ENCODE results near the gene CRACR2B. TPM values are rescaled to one million over a fixed set of nuclear protein-coding genes. Genes with fewer than 3 reads are reported as not detected.

Gene CRACR2B
- total and polyA plus RNA-seq, 2 of the 13 experiments (the other 11 are each of a cell fraction or from before 2014, with no cell fraction given), result 14.9 to 21.0 TPM

DNA sequence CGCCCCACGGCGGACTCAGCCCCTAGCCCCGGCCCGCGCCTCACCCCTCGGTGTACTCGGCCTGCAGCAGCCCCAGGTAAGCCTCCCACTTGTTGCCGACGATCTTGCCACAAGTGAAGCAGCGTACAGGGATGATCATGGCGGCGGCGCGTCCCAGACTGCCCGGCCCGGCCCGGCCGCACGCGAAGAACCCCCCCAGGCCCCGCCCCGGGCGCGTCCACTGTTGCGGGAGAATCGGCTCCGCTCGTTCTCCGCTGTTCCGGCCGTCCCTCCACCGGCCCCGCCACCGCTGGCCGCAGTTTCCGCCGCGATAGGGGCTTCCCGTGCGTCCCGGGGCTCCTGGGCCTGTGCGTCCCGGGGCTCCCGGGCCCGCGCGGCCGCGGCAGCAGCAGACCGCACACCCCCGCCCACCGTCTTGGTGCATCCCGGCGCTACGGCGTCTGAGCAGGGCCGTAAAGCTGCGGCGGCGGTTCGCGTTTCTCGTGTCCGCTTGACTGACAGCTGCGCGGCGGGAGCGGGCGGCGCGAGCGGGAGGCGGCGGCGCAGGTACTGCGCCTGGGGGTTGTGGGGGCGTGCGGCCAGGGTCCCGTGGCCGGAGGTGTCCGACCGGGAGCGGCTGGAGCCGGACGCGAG lies 14.8 kb downstream of the CRACR2B start, which contains the start of the genes POLR2L and TSPAN4 (continued):
- TF ChIP-seq, protein P1, sequence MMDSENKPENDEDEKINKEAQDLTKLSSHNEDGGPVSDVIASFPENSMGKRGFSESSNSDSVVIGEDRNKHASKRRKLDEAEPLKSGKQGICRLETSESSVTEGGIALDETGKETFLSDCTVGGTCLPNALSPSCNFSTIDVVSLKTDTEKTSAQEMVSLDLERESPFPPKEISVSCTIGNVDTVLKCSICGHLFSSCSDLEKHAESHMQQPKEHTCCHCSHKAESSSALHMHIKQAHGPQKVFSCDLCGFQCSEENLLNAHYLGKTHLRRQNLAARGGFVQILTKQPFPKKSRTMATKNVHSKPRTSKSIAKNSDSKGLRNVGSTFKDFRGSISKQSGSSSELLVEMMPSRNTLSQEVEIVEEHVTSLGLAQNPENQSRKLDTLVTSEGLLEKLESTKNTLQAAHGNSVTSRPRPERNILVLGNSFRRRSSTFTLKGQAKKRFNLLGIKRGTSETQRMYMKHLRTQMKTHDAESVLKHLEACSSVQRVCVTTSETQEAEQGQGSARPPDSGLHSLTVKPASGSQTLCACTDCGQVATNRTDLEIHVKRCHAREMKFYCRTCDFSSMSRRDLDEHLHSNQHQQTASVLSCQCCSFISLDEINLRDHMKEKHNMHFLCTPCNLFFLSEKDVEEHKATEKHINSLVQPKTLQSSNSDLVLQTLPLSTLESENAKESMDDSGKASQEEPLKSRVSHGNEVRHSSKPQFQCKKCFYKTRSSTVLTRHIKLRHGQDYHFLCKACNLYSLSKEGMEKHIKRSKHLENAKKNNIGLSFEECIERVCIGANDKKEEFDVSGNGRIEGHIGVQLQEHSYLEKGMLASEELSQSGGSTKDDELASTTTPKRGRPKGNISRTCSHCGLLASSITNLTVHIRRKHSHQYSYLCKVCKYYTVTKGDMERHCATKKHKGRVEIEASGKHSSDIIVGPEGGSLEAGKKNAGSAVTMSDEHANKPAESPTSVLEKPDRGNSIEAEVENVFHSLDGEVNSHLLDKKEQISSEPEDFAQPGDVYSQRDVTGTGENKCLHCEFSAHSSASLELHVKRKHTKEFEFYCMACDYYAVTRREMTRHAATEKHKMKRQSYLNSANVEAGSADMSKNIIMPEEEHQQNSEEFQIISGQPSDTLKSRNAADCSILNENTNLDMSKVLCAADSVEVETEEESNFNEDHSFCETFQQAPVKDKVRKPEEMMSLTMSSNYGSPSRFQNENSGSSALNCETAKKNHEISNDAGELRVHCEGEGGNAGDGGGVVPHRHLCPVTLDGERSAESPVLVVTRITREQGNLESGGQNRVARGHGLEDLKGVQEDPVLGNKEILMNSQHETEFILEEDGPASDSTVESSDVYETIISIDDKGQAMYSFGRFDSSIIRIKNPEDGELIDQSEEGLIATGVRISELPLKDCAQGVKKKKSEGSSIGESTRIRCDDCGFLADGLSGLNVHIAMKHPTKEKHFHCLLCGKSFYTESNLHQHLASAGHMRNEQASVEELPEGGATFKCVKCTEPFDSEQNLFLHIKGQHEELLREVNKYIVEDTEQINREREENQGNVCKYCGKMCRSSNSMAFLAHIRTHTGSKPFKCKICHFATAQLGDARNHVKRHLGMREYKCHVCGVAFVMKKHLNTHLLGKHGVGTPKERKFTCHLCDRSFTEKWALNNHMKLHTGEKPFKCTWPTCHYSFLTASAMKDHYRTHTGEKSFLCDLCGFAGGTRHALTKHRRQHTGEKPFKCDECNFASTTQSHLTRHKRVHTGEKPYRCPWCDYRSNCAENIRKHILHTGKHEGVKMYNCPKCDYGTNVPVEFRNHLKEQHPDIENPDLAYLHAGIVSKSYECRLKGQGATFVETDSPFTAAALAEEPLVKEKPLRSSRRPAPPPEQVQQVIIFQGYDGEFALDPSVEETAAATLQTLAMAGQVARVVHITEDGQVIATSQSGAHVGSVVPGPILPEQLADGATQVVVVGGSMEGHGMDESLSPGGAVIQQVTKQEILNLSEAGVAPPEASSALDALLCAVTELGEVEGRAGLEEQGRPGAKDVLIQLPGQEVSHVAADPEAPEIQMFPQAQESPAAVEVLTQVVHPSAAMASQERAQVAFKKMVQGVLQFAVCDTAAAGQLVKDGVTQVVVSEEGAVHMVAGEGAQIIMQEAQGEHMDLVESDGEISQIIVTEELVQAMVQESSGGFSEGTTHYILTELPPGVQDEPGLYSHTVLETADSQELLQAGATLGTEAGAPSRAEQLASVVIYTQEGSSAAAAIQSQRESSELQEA (CRISPR knock-in tag; IDR thresholded peaks at IDR 0.05; ENCODE audit: not compliant biosample characterization), result no peak
- TF ChIP-seq SOX13 (IDR thresholded peaks at IDR 0.05) (no peak), SOX13 (CRISPR knock-in tag; conservative IDR thresholded peaks at IDR 0.05 in 1 of 2, IDR thresholded peaks at IDR 0.05 in 1 of 2) (peak in 1 of 2 experiments; percentile 77; a peak in 1 of 4 replicates), TCF7 (IDR thresholded peaks at IDR 0.05; ENCODE audit: low read depth) (no peak), GATA4 (IDR thresholded peaks at IDR 0.05; ENCODE audit: borderline replicate concordance, low read depth) (peak; percentile 73; the same call in 1 of the 2 replicates), ZSCAN29 (CRISPR knock-in tag; conservative IDR thresholded peaks at IDR 0.05) (no peak), ZBTB1 (CRISPR knock-in tag; IDR thresholded peaks at IDR 0.05; ENCODE audit: borderline replicate concordance) (no peak), ASH2L (IDR thresholded peaks at IDR 0.05; ENCODE audit: insufficient read length, low read depth, low read length) (peak; percentile 91), ZNF713 (CRISPR knock-in tag; IDR thresholded peaks at IDR 0.05) (no peak)
- TF ChIP-seq, protein P2, sequence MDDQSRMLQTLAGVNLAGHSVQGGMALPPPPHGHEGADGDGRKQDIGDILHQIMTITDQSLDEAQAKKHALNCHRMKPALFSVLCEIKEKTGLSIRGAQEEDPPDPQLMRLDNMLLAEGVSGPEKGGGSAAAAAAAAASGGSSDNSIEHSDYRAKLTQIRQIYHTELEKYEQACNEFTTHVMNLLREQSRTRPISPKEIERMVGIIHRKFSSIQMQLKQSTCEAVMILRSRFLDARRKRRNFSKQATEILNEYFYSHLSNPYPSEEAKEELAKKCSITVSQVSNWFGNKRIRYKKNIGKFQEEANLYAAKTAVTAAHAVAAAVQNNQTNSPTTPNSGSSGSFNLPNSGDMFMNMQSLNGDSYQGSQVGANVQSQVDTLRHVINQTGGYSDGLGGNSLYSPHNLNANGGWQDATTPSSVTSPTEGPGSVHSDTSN (CRISPR knock-in tag; IDR thresholded peaks at IDR 0.05; ENCODE audit: borderline replicate concordance), result 0 out of 2 replicates have a peak, but pooled peaks have one; percentile 40
- TF ChIP-seq, protein P3, sequence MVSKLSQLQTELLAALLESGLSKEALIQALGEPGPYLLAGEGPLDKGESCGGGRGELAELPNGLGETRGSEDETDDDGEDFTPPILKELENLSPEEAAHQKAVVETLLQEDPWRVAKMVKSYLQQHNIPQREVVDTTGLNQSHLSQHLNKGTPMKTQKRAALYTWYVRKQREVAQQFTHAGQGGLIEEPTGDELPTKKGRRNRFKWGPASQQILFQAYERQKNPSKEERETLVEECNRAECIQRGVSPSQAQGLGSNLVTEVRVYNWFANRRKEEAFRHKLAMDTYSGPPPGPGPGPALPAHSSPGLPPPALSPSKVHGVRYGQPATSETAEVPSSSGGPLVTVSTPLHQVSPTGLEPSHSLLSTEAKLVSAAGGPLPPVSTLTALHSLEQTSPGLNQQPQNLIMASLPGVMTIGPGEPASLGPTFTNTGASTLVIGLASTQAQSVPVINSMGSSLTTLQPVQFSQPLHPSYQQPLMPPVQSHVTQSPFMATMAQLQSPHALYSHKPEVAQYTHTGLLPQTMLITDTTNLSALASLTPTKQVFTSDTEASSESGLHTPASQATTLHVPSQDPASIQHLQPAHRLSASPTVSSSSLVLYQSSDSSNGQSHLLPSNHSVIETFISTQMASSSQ (IDR thresholded peaks at IDR 0.05; ENCODE audit: low read depth), result no peak
- TF ChIP-seq, protein P3 (CRISPR knock-in tag; IDR thresholded peaks at IDR 0.05; ENCODE audit: borderline replicate concordance), result peak; percentile 66; the same call in 1 of the 2 replicates
- TF ChIP-seq, protein P4, sequence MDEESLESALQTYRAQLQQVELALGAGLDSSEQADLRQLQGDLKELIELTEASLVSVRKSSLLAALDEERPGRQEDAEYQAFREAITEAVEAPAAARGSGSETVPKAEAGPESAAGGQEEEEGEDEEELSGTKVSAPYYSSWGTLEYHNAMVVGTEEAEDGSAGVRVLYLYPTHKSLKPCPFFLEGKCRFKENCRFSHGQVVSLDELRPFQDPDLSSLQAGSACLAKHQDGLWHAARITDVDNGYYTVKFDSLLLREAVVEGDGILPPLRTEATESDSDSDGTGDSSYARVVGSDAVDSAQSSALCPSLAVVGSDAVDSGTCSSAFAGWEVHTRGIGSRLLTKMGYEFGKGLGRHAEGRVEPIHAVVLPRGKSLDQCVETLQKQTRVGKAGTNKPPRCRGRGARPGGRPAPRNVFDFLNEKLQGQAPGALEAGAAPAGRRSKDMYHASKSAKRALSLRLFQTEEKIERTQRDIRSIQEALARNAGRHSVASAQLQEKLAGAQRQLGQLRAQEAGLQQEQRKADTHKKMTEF (CRISPR knock-in tag; IDR thresholded peaks at IDR 0.05), result peak; percentile 19; the same call in 1 of the 2 replicates

Measured in HepG2 (cell line).